OCI-LY1 (cell line): ENCODE results near the gene CD48.

Experiments
- EZH2 ChIP-seq: fragments of 200-600 bp; sonication (generic), shearing (Covaris generic); IDR thresholded peaks from 2 replicates; pipeline ENCODE4 v1.8.0; 2017; ENCODE audit warnings: borderline replicate concordance, mixed run types, mild to moderate bottlenecking, antibody characterized with exemption, low read length, moderate library complexity, mixed read lengths
- TF ChIP-seq, protein P1 (sequence below): fragments of 200-600 bp; sonication (generic), shearing (Covaris generic); IDR thresholded peaks from 2 replicates; pipeline ENCODE4 v1.5.1; 2017; ENCODE audit warnings: mild to moderate bottlenecking, antibody characterized with exemption, low read length, moderate library complexity, mixed read lengths

DNA sequence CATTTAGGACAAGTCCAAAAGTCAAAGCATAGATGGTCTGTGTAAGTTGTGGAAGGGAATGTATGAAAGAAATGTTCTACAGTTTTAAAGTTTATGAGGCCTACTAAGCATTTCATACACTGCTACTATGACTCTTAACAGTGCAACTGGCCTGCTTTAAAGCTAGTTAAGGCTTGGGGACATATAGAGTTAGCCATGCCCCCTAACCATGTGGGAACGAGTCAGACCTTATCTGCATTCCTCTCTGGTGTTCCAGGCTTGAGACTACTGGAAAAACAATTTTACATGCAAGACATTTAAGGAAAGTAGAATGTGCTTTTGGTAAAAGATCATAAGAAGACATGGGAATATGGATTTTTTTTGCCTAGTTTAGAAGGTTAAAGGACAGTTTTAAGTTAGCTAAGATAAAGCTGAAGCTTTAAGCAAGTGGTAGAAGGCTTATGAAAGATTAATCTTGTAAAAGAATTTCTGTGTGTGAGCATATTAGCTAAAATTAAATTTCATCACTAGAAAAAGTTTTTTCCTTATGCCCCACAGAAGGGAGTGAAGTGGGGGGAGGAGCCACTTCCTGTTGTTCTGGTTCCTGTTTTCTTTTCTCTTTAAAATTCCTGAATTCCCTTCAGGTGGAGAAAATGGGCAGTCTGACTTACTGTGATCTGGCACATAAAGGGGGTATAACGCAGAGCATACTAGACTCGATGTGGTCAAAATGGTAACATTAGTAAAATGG, 8.9 kb upstream of the CD48 start:
- TF ChIP-seq, protein P1, sequence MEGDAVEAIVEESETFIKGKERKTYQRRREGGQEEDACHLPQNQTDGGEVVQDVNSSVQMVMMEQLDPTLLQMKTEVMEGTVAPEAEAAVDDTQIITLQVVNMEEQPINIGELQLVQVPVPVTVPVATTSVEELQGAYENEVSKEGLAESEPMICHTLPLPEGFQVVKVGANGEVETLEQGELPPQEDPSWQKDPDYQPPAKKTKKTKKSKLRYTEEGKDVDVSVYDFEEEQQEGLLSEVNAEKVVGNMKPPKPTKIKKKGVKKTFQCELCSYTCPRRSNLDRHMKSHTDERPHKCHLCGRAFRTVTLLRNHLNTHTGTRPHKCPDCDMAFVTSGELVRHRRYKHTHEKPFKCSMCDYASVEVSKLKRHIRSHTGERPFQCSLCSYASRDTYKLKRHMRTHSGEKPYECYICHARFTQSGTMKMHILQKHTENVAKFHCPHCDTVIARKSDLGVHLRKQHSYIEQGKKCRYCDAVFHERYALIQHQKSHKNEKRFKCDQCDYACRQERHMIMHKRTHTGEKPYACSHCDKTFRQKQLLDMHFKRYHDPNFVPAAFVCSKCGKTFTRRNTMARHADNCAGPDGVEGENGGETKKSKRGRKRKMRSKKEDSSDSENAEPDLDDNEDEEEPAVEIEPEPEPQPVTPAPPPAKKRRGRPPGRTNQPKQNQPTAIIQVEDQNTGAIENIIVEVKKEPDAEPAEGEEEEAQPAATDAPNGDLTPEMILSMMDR, result no peak
- TF ChIP-seq EZH2, result no peak
